Cerebellar cortex (tissue), 1 donor: ENCODE results near the gene SLC16A7.
"Not testable (repeated sequence)": the region's sequence is repeated elsewhere in the genome, so short reads cannot be mapped to it uniquely, and the experiment has no call there.

Source experiments
- DNase-seq: peaks from one replicate; pipeline ENCODE4 v3.0.0-alpha.2; 2015; ENCODE audit warnings: low spot score

SLC16A7 gene

GRCh38 chr12:59736359-59736758 lies 140.5 kb downstream of the SLC16A7 start:
- DNase-seq, result no peak

- DNase-seq, result no peak
Measured at GRCh38 chr12:59736786-59737185, 141.0 kb downstream of the SLC16A7 start.

GRCh38 chr12:59737725-59738463 lies 142.1 kb downstream of the SLC16A7 start:
- no peak for DNase-seq

- DNase-seq, result no peak
Measured at GRCh38 chr12:59742841-59743240, 147.0 kb downstream of the SLC16A7 start.

GRCh38 chr12:59744564-59744963 lies 148.7 kb downstream of the SLC16A7 start:
- DNase-seq, result no peak

GRCh38 chr12:59751091-59751490 lies 155.3 kb downstream of the SLC16A7 start:
- DNase-seq, result not testable (repeated sequence)

GRCh38 chr12:59761542-59761941 lies 165.7 kb downstream of the SLC16A7 start:
- no peak for DNase-seq

- no peak for DNase-seq
Measured at GRCh38 chr12:59763835-59764234, 168.0 kb downstream of the SLC16A7 start.

- no peak for DNase-seq
Measured at GRCh38 chr12:59768031-59768430, 172.2 kb downstream of the SLC16A7 start.

GRCh38 chr12:59780605-59781135 lies 184.8 kb downstream of the SLC16A7 start:
- peak; percentile 16 for DNase-seq

GRCh38 chr12:59787610-59788009 lies 191.8 kb downstream of the SLC16A7 start:
- DNase-seq, result no peak

GRCh38 chr12:59792647-59793046 lies 196.8 kb downstream of the SLC16A7 start:
- DNase-seq, result no peak

- DNase-seq, result no peak
Measured at GRCh38 chr12:59803735-59804134, 207.9 kb downstream of the SLC16A7 start.

GRCh38 chr12:59808317-59808910 lies 212.6 kb downstream of the SLC16A7 start:
- DNase-seq, result peak; percentile 59

- DNase-seq, result no peak
Measured at GRCh38 chr12:59811991-59812390, 216.2 kb downstream of the SLC16A7 start.

- DNase-seq, result no peak
Measured at GRCh38 chr12:59812716-59813115, 216.9 kb downstream of the SLC16A7 start.

- DNase-seq, result no peak
Measured at GRCh38 chr12:59820594-59821011, 224.8 kb downstream of the SLC16A7 start.

- no peak for DNase-seq
Measured at GRCh38 chr12:59823567-59823966, 227.7 kb downstream of the SLC16A7 start.

- DNase-seq, result no peak
Measured at GRCh38 chr12:59827767-59828166, 231.9 kb downstream of the SLC16A7 start.

GRCh38 chr12:59828521-59828920 lies 232.7 kb downstream of the SLC16A7 start:
- no peak for DNase-seq

GRCh38 chr12:59833408-59833807 lies 237.6 kb downstream of the SLC16A7 start:
- DNase-seq, result no peak

- peak; percentile 17 for DNase-seq
Measured at GRCh38 chr12:59834659-59835474, 239.0 kb downstream of the SLC16A7 start.
